SU-DHL-6 (cell line): ENCODE results near the gene UBR3.

ENCODE experiments used
- EZH2phosphoT487 ChIP-seq: fragments of 200-600 bp; sonication (generic), shearing (Covaris generic); conservative IDR thresholded peaks from 2 replicates; pipeline ENCODE4 v1.6.1; 2018; ENCODE audit warnings: mild to moderate bottlenecking, antibody characterized with exemption, low read length, moderate library complexity, mixed read lengths
- TF ChIP-seq, protein P1 (sequence below): fragments of 200-600 bp; sonication (generic); IDR thresholded peaks from one replicate; pipeline ENCODE4 v1.5.1; 2017; ENCODE audit warnings: antibody characterized with exemption, mild to moderate bottlenecking, low read length, moderate library complexity; ENCODE audit not compliant: insufficient read depth, poor library complexity, severe bottlenecking

DNA sequence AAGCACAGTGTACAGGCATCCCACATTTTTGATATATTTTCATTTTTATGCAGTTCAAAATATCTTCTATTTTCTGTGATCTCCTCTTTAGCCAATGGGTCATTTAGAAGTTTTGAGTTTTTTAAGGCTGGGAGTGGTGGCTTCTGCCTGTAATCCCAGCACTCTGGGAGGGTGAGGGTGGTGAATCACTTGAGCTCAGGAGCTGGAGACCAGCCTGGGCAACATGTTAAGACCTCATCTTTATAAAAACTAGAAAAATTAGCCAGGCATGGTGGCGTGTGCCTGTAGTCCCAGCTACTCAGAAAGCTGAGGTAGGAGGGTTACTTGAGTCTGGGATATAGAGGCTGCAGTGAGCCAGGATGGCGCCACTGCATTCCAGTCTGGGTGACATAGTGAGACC is 17.8 kb downstream of the UBR3 start:
- TF ChIP-seq, protein P1, sequence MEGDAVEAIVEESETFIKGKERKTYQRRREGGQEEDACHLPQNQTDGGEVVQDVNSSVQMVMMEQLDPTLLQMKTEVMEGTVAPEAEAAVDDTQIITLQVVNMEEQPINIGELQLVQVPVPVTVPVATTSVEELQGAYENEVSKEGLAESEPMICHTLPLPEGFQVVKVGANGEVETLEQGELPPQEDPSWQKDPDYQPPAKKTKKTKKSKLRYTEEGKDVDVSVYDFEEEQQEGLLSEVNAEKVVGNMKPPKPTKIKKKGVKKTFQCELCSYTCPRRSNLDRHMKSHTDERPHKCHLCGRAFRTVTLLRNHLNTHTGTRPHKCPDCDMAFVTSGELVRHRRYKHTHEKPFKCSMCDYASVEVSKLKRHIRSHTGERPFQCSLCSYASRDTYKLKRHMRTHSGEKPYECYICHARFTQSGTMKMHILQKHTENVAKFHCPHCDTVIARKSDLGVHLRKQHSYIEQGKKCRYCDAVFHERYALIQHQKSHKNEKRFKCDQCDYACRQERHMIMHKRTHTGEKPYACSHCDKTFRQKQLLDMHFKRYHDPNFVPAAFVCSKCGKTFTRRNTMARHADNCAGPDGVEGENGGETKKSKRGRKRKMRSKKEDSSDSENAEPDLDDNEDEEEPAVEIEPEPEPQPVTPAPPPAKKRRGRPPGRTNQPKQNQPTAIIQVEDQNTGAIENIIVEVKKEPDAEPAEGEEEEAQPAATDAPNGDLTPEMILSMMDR = no peak
- no peak for TF ChIP-seq EZH2phosphoT487
